GDM1 (cell line): ENCODE results near the gene GAL3ST2.
"Not testable (repeated sequence)": the region's sequence is repeated elsewhere in the genome, so short reads cannot be mapped to it uniquely, and the experiment has no call there.

Experiments used
- DNase-seq: peaks from one replicate; lab custom pipeline; 2025; lab: John Stamatoyannopoulos, UW

The GAL3ST2 gene

GRCh38 chr2:241809383-241810306, 33.0 kb downstream of the GAL3ST2 start:
- DNase-seq = no peak

GRCh38 chr2:241810307-241811200, 33.9 kb downstream of the GAL3ST2 start:
- DNase-seq = no peak

- no peak for DNase-seq
Observed at GRCh38 chr2:241811201-241811951, 34.8 kb downstream of the GAL3ST2 start.

- no peak for DNase-seq
Observed at GRCh38 chr2:241811952-241812729, 35.5 kb downstream of the GAL3ST2 start.

GRCh38 chr2:241812730-241813643, 36.4 kb downstream of the GAL3ST2 start:
- no peak for DNase-seq

GRCh38 chr2:241813644-241814392, 37.2 kb downstream of the GAL3ST2 start:
- DNase-seq = no peak

DNA sequence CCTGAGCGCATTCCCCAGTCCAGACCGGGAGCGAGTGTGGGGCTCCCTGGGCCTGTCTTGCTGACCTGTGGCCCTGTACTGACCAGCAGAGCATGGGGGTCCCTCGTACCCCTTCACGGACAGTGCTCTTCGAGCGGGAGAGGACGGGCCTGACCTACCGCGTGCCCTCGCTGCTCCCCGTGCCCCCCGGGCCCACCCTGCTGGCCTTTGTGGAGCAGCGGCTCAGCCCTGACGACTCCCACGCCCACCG, 37.7 kb downstream of the GAL3ST2 start:
- DNase-seq = no peak

GRCh38 chr2:241814643-241815476, 38.2 kb downstream of the GAL3ST2 start:
- no peak for DNase-seq

DNA sequence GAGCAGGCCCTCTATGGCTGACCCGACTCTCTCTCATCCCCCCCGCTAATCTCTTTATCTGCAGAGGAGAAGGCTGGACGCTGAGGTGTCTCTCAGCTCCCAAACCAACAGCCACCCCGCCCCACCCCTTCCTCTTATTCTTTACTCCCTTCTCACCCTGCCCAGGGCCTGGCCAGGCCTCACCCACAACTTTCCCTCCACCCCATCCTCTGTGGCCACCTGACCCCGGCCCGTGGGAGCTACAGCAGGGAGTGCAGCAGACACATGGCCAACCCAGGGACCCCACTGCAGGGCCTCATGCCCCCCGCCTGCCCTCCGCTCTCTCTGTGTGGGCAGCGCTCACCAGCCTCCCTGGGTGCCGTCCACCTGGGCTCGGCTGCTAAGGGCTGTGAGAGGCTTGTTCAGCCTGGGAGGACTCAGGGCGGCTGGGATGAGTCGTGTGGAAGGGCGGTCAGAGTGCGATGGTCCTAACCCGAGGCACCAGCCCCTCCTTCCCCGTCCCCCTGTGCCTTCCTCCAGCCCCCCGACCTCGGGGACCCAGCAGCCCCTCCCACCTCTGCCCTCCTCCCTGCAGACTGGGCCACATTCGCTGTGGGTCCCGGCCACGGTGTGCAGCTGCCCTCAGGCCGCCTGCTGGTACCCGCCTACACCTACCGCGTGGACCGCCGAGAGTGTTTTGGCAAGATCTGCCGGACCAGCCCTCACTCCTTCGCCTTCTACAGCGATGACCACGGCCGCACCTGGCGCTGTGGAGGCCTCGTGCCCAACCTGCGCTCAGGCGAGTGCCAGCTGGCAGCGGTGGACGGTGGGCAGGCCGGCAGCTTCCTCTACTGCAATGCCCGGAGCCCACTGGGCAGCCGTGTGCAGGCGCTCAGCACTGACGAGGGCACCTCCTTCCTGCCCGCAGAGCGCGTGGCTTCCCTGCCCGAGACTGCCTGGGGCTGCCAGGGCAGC, 39.1 kb downstream of the GAL3ST2 start:
- DNase-seq = no peak

DNA sequence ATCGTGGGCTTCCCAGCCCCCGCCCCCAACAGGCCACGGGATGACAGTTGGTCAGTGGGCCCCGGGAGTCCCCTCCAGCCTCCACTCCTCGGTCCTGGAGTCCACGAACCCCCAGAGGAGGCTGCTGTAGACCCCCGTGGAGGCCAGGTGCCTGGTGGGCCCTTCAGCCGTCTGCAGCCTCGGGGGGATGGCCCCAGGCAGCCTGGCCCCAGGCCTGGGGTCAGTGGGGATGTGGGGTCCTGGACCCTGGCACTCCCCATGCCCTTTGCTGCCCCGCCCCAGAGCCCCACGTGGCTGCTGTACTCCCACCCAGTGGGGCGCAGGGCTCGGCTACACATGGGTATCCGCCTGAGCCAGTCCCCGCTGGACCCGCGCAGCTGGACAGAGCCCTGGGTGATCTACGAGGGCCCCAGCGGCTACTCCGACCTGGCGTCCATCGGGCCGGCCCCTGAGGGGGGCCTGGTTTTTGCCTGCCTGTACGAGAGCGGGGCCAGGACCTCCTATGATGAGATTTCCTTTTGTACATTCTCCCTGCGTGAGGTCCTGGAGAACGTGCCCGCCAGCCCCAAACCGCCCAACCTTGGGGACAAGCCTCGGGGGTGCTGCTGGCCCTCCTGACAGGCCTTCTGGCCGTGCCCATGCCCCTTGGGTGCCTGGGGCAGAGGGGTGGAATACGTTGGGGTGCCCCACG, 40.0 kb downstream of the GAL3ST2 start:
- no peak for DNase-seq

DNA sequence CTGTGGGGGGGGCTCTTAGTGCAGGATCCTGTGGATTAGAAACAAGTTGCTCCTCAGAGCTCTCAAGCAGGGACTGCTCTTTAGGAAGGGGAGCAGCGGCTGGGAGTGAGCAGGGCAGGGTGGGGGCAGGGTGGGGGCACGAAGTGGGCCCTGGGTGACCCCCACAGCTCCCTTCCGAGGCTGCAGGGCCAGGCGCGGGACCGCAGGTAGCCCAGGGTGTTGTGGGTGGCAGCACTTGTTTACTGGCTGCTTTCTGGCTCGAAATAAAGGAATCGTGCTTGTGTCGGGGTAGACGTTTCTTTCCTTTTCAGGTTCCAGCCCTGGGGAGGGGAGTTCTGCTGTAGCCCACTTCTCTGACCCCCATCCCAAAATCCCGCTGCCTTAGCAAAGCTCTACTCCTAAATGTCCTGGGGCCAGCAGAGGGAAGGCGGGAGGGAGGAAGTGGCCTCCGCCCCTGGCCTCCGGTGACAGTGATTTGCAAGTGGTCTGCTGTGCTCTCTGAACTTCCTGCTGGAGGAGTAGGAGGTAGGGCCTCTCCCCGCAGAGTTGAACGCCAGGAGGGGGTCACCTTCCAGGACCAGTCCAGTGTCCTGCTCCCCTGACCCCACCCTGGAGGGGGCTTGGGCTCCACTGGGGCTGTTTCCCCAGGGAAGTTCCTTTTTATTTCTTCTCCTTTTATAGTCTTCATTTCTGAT, 40.7 kb downstream of the GAL3ST2 start:
- no peak for DNase-seq

- not testable (repeated sequence) for DNase-seq
Observed at GRCh38 chr2:241817821-241818215, 41.2 kb downstream of the GAL3ST2 start.

- DNase-seq = no peak
Observed at GRCh38 chr2:241818229-241818942, 41.8 kb downstream of the GAL3ST2 start.

- no peak for DNase-seq
Observed at GRCh38 chr2:241818943-241819270, 42.3 kb downstream of the GAL3ST2 start.

- DNase-seq = not testable (repeated sequence)
Observed at GRCh38 chr2:241819947-241820624, 43.5 kb downstream of the GAL3ST2 start.
